KMS-11 (cell line): ENCODE results near the gene GTF2IRD1.

Experiments used
- H2AFZ ChIP-seq: fragments of 200-600 bp; sonication (generic); 2 replicates; pipeline ENCODE4 v1.6.1; 2016; ENCODE audit warnings: antibody characterized with exemption, mixed run types, low read depth
- H3K27ac ChIP-seq: fragments of 200-600 bp; sonication (generic); 2 replicates; pipeline ENCODE4 v1.6.1; 2016; ENCODE audit warnings: mild to moderate bottlenecking, mixed run types
- H3K27me3 ChIP-seq: fragments of 200-600 bp; sonication (generic); 2 replicates; pipeline ENCODE4 v1.6.1; 2017; ENCODE audit warnings: mild to moderate bottlenecking, low read depth, mixed run types, moderate library complexity; ENCODE audit not compliant: insufficient read depth
- H3K36me3 ChIP-seq: fragments of 200-600 bp; sonication (generic); 2 replicates; pipeline ENCODE4 v1.6.1; 2017; ENCODE audit warnings: mild to moderate bottlenecking, mixed run types; ENCODE audit not compliant: insufficient read depth
- H3K4me1 ChIP-seq: fragments of 200-600 bp; sonication (generic); 2 replicates; pipeline ENCODE4 v1.6.1; 2016; ENCODE audit warnings: mild to moderate bottlenecking, low read depth, mixed run types; ENCODE audit not compliant: poor library complexity, severe bottlenecking
- H3K4me2 ChIP-seq: fragments of 200-600 bp; sonication (generic); 2 replicates; pipeline ENCODE4 v1.7.0; 2016; ENCODE audit warnings: mild to moderate bottlenecking, mixed run types
- H3K4me3 ChIP-seq: fragments of 200-600 bp; sonication (generic); IDR thresholded peaks from 2 replicates; pipeline ENCODE4 v1.6.1; 2017; ENCODE audit warnings: low read depth, low read length, mixed read lengths; ENCODE audit not compliant: insufficient read depth
- H3K79me2 ChIP-seq: fragments of 200-600 bp; sonication (generic); 2 replicates; pipeline ENCODE4 v1.6.1; 2016; ENCODE audit warnings: low read depth, mixed run types; ENCODE audit not compliant: insufficient read depth
- H3K9ac ChIP-seq: fragments of 200-600 bp; sonication (generic); 2 replicates; pipeline ENCODE4 v1.6.1; 2016; ENCODE audit warnings: mild to moderate bottlenecking, mixed run types
- H4K20me1 ChIP-seq: fragments of 200-600 bp; sonication (generic); 2 replicates; pipeline ENCODE4 v1.6.1; 2016; ENCODE audit warnings: mild to moderate bottlenecking, mixed run types; ENCODE audit not compliant: insufficient read depth
- CTCF ChIP-seq: fragments of 200-600 bp; sonication (generic); conservative IDR thresholded peaks from 2 replicates; pipeline ENCODE4 v1.6.1; 2017; ENCODE audit warnings: low read depth, mild to moderate bottlenecking, antibody characterized with exemption, low read length, moderate library complexity, mixed read lengths

The GTF2IRD1 gene

GRCh38 chr7:74569501-74570075 is 115.9 kb downstream of the GTF2IRD1 start:
- Histone ChIP-seq H3K4me1 (peaks cover 15% of the 10 kb centered on the region), H3K9ac (no peak overlapping the region), H3K27me3 (no peaks in the 10 kb centered on the region), H4K20me1 (no peaks in the 10 kb centered on the region), H3K79me2 (no peaks in the 10 kb centered on the region), H2AFZ (no peak overlapping the region), H3K36me3 (no peaks in the 10 kb centered on the region), H3K27ac (no peak overlapping the region), H3K4me3 (no peak overlapping the region), H3K4me2 (no peak overlapping the region)
- no peak for TF ChIP-seq CTCF

GRCh38 chr7:74570533-74571156 is 116.9 kb downstream of the GTF2IRD1 start:
- H3K79me2 ChIP-seq = no peaks in the 10 kb centered on the region
- H3K27me3 ChIP-seq = no peaks in the 10 kb centered on the region
- H3K9ac ChIP-seq = no peak overlapping the region
- no peak overlapping the region for H2AFZ ChIP-seq
- H3K36me3 ChIP-seq = no peaks in the 10 kb centered on the region
- H3K4me2 ChIP-seq = no peak overlapping the region
- no peak overlapping the region for H3K4me3 ChIP-seq
- no peaks in the 10 kb centered on the region for H4K20me1 ChIP-seq
- H3K27ac ChIP-seq = no peak overlapping the region
- TF ChIP-seq CTCF = no peak
- peaks cover 15% of the 10 kb centered on the region for H3K4me1 ChIP-seq

- Histone ChIP-seq H3K79me2 (no peaks in the 10 kb centered on the region), H2AFZ (no peak overlapping the region), H3K4me3 (no peak overlapping the region), H3K36me3 (no peaks in the 10 kb centered on the region), H4K20me1 (no peaks in the 10 kb centered on the region), H3K4me1 (peaks cover 12% of the 10 kb centered on the region), H3K27ac (no peak overlapping the region), H3K27me3 (no peaks in the 10 kb centered on the region), H3K4me2 (no peak overlapping the region), H3K9ac (no peak overlapping the region)
- TF ChIP-seq CTCF = no peak
Observed at GRCh38 chr7:74572301-74572979, 118.7 kb downstream of the GTF2IRD1 start.

- no peak for TF ChIP-seq CTCF
- no peaks in the 10 kb centered on the region for H3K36me3 ChIP-seq
- no peak overlapping the region for H3K4me2 ChIP-seq
- H2AFZ ChIP-seq = no peak overlapping the region
- H3K4me3 ChIP-seq = no peak overlapping the region
- H3K9ac ChIP-seq = no peak overlapping the region
- no peaks in the 10 kb centered on the region for H4K20me1 ChIP-seq
- no peak overlapping the region for H3K27ac ChIP-seq
- peaks cover 12% of the 10 kb centered on the region for H3K4me1 ChIP-seq
- no peaks in the 10 kb centered on the region for H3K79me2 ChIP-seq
- no peaks in the 10 kb centered on the region for H3K27me3 ChIP-seq
Observed at GRCh38 chr7:74573512-74573911, 119.8 kb downstream of the GTF2IRD1 start.
